ENCODE data around the gene COL4A4.

DNA sequence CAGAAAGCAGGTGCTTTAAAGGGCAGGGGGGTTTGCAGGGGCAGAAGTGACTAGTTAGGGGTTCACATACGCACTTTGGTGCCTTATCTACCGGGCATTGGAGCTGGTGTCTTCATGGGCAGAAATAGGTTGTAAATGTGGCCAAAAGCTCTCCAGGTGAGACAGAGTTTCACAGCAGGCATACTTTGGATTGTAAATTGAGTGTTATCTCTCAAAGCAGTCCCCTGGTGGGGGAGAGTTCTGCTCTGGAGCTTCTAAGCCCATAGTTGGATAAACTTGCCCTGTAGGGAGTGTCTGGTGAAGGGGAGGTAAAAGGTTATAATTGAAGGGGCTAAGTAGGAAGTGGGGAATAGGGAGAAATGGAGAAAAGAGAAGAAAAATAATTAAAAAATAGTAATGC, 43.6 kb upstream of the COL4A4 start:
- TF ChIP-seq TAF1 (IDR thresholded peaks at IDR 0.05; ENCODE audit: borderline replicate concordance, insufficient read depth, low read length): no peak
- TF ChIP-seq, protein P1, sequence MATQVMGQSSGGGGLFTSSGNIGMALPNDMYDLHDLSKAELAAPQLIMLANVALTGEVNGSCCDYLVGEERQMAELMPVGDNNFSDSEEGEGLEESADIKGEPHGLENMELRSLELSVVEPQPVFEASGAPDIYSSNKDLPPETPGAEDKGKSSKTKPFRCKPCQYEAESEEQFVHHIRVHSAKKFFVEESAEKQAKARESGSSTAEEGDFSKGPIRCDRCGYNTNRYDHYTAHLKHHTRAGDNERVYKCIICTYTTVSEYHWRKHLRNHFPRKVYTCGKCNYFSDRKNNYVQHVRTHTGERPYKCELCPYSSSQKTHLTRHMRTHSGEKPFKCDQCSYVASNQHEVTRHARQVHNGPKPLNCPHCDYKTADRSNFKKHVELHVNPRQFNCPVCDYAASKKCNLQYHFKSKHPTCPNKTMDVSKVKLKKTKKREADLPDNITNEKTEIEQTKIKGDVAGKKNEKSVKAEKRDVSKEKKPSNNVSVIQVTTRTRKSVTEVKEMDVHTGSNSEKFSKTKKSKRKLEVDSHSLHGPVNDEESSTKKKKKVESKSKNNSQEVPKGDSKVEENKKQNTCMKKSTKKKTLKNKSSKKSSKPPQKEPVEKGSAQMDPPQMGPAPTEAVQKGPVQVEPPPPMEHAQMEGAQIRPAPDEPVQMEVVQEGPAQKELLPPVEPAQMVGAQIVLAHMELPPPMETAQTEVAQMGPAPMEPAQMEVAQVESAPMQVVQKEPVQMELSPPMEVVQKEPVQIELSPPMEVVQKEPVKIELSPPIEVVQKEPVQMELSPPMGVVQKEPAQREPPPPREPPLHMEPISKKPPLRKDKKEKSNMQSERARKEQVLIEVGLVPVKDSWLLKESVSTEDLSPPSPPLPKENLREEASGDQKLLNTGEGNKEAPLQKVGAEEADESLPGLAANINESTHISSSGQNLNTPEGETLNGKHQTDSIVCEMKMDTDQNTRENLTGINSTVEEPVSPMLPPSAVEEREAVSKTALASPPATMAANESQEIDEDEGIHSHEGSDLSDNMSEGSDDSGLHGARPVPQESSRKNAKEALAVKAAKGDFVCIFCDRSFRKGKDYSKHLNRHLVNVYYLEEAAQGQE (IDR thresholded peaks at IDR 0.05; ENCODE audit: insufficient read depth in 1 of 2, low read depth in 2 of 2, low read length in 2 of 2): no peak
